GM12878 (cell line): ENCODE results near the gene SRF. TPM values are rescaled to one million over a fixed set of nuclear protein-coding genes. Genes with fewer than 3 reads are reported as not detected.

Experiments
- ATAC-seq: fragments of 200-7000 bp; cut with Tn5 transposase; 3 replicates; pipeline ENCODE4 v1.9.1; 2020; ENCODE audit warnings: mild to moderate bottlenecking, moderate library complexity
- BruUV-seq: library from RNA; stranded (reverse); fragments of 400-500 nt; replicated peaks from 2 replicates; lab custom pipeline; 2021; lab: Mats Ljungman, UMichigan
- CTCF ChIA-PET: fragments of 300-600 bp; sonication (Branson Sonifier 250); formaldehyde crosslinking; extraction: SDS; loops from one replicate; lab custom pipeline; 2021; ENCODE audit warnings: inconsistent platforms; lab: Yijun Ruan, JAX
- POLR2A ChIA-PET: fragments of 350-600 bp; formaldehyde crosslinking; extraction: SDS; loops from one replicate; lab custom pipeline; 2021; ENCODE audit warnings: inconsistent platforms; lab: Charles Lee
- RAD21 ChIA-PET: fragments of 300-600 bp; sonication (Branson Sonifier 250); formaldehyde crosslinking; loops from one replicate; lab custom pipeline; 2023; ENCODE audit warnings: antibody characterized with exemption; ENCODE audit not compliant: unreplicated experiment; lab: Charles Lee
- SMC1A ChIA-PET: fragments of 300-600 bp; sonication (Branson Sonifier 250); formaldehyde crosslinking; loops from one replicate; lab custom pipeline; 2023; ENCODE audit not compliant: unreplicated experiment, uncharacterized antibody; lab: Charles Lee
- DNase-seq: peaks from one replicate; pipeline ENCODE4 v3.0.0-alpha.2; 2011; ENCODE audit warnings: low read depth, low spot score
- FAIRE-seq: peaks from 3 replicates; lab custom pipeline; 2011; peaks lifted over from hg19 to GRCh38; lab: Jason Lieb, UNC
- H2AFZ ChIP-seq: 2 replicates; pipeline ENCODE4 v1.6.0; 2011; ENCODE audit warnings: low read depth, low read length, control low read depth; ENCODE audit not compliant: control insufficient read depth
- H3K27ac ChIP-seq: 2 replicates; pipeline ENCODE4 v1.5.1; 2011; ENCODE audit warnings: control low read depth; ENCODE audit not compliant: control insufficient read depth, insufficient read depth
- H3K27me3 ChIP-seq, 2 experiments: replicated peaks in 1 of 2; 2 replicates each; pipeline versions ENCODE4 v1.6.0 to v1.6.1; 2011; ENCODE audit warnings: low read length in 1 of 2; ENCODE audit not compliant: control insufficient read depth in 2 of 2, insufficient read depth in 2 of 2
- H3K36me3 ChIP-seq, 2 experiments: 2 replicates each; pipeline ENCODE4 v1.5.1; 2011; ENCODE audit warnings: low read length in 1 of 2; ENCODE audit not compliant: control insufficient read depth in 2 of 2, insufficient read depth in 2 of 2
- H3K4me1 ChIP-seq: 2 replicates; pipeline ENCODE4 v1.6.1; 2011; ENCODE audit warnings: mild to moderate bottlenecking, low read length, moderate library complexity, mixed read lengths; ENCODE audit not compliant: control insufficient read depth, insufficient read depth
- H3K4me2 ChIP-seq: 2 replicates; pipeline ENCODE4 v1.6.0; 2011; ENCODE audit warnings: control low read depth; ENCODE audit not compliant: control insufficient read depth, insufficient read depth
- H3K4me3 ChIP-seq: fragments of 200-600 bp; sonication (generic); 2 replicates; pipeline ENCODE4 v1.5.1; 2016
- H3K79me2 ChIP-seq: 2 replicates; pipeline ENCODE4 v1.6.0; 2011; ENCODE audit warnings: low read length; ENCODE audit not compliant: control insufficient read depth, insufficient read depth
- H3K9ac ChIP-seq: 2 replicates; pipeline ENCODE4 v1.8.0; 2011; ENCODE audit warnings: low read length, control low read depth, mixed read lengths; ENCODE audit not compliant: control insufficient read depth, insufficient read depth
- H3K9me3 ChIP-seq: replicated peaks from 3 replicates; pipeline ENCODE4 v1.5.1; 2011; ENCODE audit warnings: mild to moderate bottlenecking, low read length; ENCODE audit not compliant: control insufficient read depth, insufficient read depth
- H4K20me1 ChIP-seq: 2 replicates; pipeline ENCODE4 v1.6.0; 2011; ENCODE audit not compliant: control insufficient read depth, insufficient read depth
- CHD2 ChIP-seq: IDR thresholded peaks from 2 replicates; pipeline ENCODE4 v1.6.1; 2011; ENCODE audit warnings: low read depth, low read length, improper control_type of control experiment, borderline replicate concordance
- CREB1 ChIP-seq: IDR thresholded peaks from 2 replicates; pipeline ENCODE4 v1.6.1; 2012; ENCODE audit warnings: low read depth, mild to moderate bottlenecking, inconsistent platforms
- ESRRA ChIP-seq: IDR thresholded peaks from 2 replicates; pipeline ENCODE4 v1.6.1; 2012; ENCODE audit warnings: mild to moderate bottlenecking, low read length, improper control_type of control experiment
- FOXM1 ChIP-seq: IDR thresholded peaks from 2 replicates; pipeline ENCODE4 v1.6.1; 2012; ENCODE audit warnings: low read depth, mild to moderate bottlenecking, inconsistent platforms, low read length, moderate library complexity
- HCFC1 ChIP-seq: fragments of 150-350 bp; IDR thresholded peaks from 2 replicates; pipeline ENCODE4 v1.6.1; 2014; ENCODE audit warnings: low read length
- KAT2A ChIP-seq: conservative IDR thresholded peaks from 2 replicates; pipeline ENCODE4 v1.6.1; 2011; ENCODE audit warnings: low read depth, low read length; ENCODE audit not compliant: control insufficient read depth
- NBN ChIP-seq: fragments of 450-650 bp; IDR thresholded peaks from 2 replicates; pipeline ENCODE4 v1.6.1; 2016
- SIN3A ChIP-seq: IDR thresholded peaks from 2 replicates; pipeline ENCODE4 v1.6.1; 2012; ENCODE audit warnings: low read depth, low read length, improper control_type of control experiment
- STAT3 ChIP-seq: IDR thresholded peaks from 2 replicates; pipeline ENCODE4 v1.6.1; 2011; ENCODE audit warnings: low read depth, low read length, improper control_type of control experiment
- ZNF384 ChIP-seq: IDR thresholded peaks from 2 replicates; pipeline ENCODE4 v1.6.1; 2012; ENCODE audit warnings: low read depth, mild to moderate bottlenecking, low read length, improper control_type of control experiment, borderline replicate concordance
- ZNF592 ChIP-seq: fragments of 450-650 bp; IDR thresholded peaks from 2 replicates; pipeline ENCODE4 v1.6.1; 2017; ENCODE audit warnings: mild to moderate bottlenecking, moderate library complexity
- ZZZ3 ChIP-seq: IDR thresholded peaks from 2 replicates; pipeline ENCODE4 v1.6.1; 2011; ENCODE audit warnings: low read depth; ENCODE audit not compliant: control insufficient read depth, insufficient read length
- WGBS: methylation state at CpG from one replicate; pipeline ENCODE4 v1.1.6; 2016; ENCODE audit warnings: low lambda C conversion rate; ENCODE audit not compliant: insufficient replicate concordance, insufficient coverage; ENCODE audit errors: missing lambda C conversion rate; 5-methylcytosine and 5-hydroxymethylcytosine counted together
- in situ Hi-C: fragments of 300-500 bp; cut with MboI; formaldehyde crosslinking; loops from 9 replicates; pipeline ENCODE4 v1.14.3; 2018; ENCODE audit warnings: mixed read lengths
- intact Hi-C: fragments of 100-400 bp; cut with micrococcal nuclease; formaldehyde crosslinking; loops from one replicate; pipeline ENCODE4 v1.14.2; 2022; ENCODE audit not compliant: unreplicated experiment
- polyA plus RNA-seq, 11 experiments: library from polyadenylated mRNA; depleted of rRNA in 4 of 11; unstranded in 6 of 11; stranded (reverse) in 5 of 11; fragments of >200 nt; fragmentation: Nextera tagmentation in 4 of 11; fragmentation: Illumina TruSeq in 1 of 11; extraction: Ambion mirVana in 4 of 11; extraction: Trizol in 1 of 11; gene quantifications; 1 replicate in 1 of 11; 2 replicates in 10 of 11; pipeline versions ENCODE4 v1.2.1 to v1.2.3, GENCODE V29; 2011 to 2016; ENCODE audit warnings: inconsistent platforms in 2 of 11, missing spikeins in 2 of 11, low read depth in 1 of 11
- total RNA-seq, 4 experiments: library from RNA; depleted of rRNA in 3 of 4; stranded (reverse); fragments of >200 nt in 3 of 4; fragmentation: Illumina TruSeq in 1 of 4; extraction: Trizol in 1 of 4; gene quantifications; 2 replicates each; pipeline versions ENCODE4 v1.2.1 to v1.2.3, GENCODE V29; 2013 to 2021
- TF ChIP-seq, protein P1 (sequence below): fragments of 450-650 bp; IDR thresholded peaks from 2 replicates; pipeline ENCODE4 v1.6.1; 2017; ENCODE audit warnings: antibody characterized with exemption, mild to moderate bottlenecking, moderate library complexity
- TF ChIP-seq, protein P2 (sequence below): IDR thresholded peaks from 2 replicates; pipeline ENCODE4 v1.6.1; 2011; ENCODE audit warnings: borderline replicate concordance, low read depth, mild to moderate bottlenecking, moderate library complexity, mixed read lengths, low read length; ENCODE audit not compliant: insufficient read depth; ENCODE audit errors: extremely low read length

SRF gene
- total and polyA plus RNA-seq, 10 of the 15 experiments (the other 5 are each of a cell fraction or from before 2014, with no cell fraction given): 2.3 to 56.3 (median 28.2) TPM

DNA sequence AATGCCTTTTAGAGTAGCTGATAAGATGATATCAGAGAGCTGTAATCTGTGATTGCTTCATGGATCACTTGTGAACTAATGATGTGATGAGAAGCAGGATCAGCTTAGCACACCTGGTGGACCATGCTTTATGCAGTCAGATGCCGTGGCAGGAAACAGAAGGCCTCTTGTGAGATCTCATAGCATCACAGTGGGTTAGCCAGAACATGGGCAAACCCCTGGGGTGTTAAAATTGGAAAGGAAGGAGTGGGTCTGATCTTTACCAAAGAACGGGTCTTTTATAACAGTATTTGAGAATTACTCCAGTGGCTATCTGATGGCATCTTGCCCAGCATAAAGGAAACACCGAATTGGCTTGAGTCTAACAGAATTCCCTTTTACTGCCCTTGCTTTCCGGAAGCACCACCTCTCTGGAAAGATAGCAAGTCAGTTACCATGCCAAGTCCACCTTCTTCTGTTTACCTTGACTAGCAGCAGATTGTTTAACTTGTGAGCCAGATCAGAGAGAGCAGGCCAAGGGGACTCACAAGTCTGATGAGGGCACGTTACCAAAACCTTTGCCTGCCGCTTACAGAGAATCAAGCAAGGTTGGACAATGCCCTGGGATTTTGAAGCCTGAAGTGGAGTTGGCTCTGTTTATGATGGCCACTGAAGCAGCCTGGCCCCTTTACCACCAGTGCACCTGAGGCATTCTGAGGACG lies 20.9 kb upstream of the SRF start:
- H3K4me2 ChIP-seq: no peak overlapping the region
- TF ChIP-seq ZNF384 (no peak), SIN3A (no peak), ZNF592 (no peak), CREB1 (no peak), ZZZ3 (no peak), HCFC1 (no peak), ESRRA (no peak), CHD2 (no peak), NBN (no peak), KAT2A (no peak), STAT3 (no peak), FOXM1 (no peak)
- TF ChIP-seq, protein P1, sequence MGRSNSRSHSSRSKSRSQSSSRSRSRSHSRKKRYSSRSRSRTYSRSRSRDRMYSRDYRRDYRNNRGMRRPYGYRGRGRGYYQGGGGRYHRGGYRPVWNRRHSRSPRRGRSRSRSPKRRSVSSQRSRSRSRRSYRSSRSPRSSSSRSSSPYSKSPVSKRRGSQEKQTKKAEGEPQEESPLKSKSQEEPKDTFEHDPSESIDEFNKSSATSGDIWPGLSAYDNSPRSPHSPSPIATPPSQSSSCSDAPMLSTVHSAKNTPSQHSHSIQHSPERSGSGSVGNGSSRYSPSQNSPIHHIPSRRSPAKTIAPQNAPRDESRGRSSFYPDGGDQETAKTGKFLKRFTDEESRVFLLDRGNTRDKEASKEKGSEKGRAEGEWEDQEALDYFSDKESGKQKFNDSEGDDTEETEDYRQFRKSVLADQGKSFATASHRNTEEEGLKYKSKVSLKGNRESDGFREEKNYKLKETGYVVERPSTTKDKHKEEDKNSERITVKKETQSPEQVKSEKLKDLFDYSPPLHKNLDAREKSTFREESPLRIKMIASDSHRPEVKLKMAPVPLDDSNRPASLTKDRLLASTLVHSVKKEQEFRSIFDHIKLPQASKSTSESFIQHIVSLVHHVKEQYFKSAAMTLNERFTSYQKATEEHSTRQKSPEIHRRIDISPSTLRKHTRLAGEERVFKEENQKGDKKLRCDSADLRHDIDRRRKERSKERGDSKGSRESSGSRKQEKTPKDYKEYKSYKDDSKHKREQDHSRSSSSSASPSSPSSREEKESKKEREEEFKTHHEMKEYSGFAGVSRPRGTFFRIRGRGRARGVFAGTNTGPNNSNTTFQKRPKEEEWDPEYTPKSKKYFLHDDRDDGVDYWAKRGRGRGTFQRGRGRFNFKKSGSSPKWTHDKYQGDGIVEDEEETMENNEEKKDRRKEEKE: no peak
- TF ChIP-seq, protein P2, sequence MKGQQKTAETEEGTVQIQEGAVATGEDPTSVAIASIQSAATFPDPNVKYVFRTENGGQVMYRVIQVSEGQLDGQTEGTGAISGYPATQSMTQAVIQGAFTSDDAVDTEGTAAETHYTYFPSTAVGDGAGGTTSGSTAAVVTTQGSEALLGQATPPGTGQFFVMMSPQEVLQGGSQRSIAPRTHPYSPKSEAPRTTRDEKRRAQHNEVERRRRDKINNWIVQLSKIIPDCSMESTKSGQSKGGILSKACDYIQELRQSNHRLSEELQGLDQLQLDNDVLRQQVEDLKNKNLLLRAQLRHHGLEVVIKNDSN: no peak
- ATAC-seq (no peak), DNase-seq (no peak), FAIRE-seq (no peak)
- no peak overlapping the region for H3K4me3 ChIP-seq
- H3K79me2 ChIP-seq: no peaks in the 10 kb centered on the region
- BruUV-seq: no TSS peak
- ChIA-PET SMC1A (interaction anchor here (0.6 to 0.9 kb wide), 3 partner anchors 41 to 257 kb away, joined by 3 to 4 read pairs (median 3); no protein-coding TSS in a partner anchor), CTCF (no interaction called here), RAD21 (interaction anchor here (0.5 kb wide), 1 partner anchor 164 kb away, joined by 3 read pairs; no protein-coding TSS in a partner anchor), POLR2A (interaction anchor here (0.7 kb wide), 1 partner anchor 145 kb away, joined by 7 read pairs; no protein-coding TSS in a partner anchor)
- no peaks in the 10 kb centered on the region; a peak in 1 of 4 replicates for H3K27me3 ChIP-seq
- in situ Hi-C loops (no loop called here), intact Hi-C loops (no loop called here)
- H3K9me3 ChIP-seq: no peaks in the 10 kb centered on the region
- H3K4me1 ChIP-seq: no peaks in the 10 kb centered on the region
- 54% methylated on average over 7 of the region's 7 CpGs for WGBS
- no peak overlapping the region for H3K9ac ChIP-seq
- H3K36me3 ChIP-seq: no peaks in the 10 kb centered on the region
- no peak overlapping the region for H3K27ac ChIP-seq
- H4K20me1 ChIP-seq: no peaks in the 10 kb centered on the region
- H2AFZ ChIP-seq: no peak overlapping the region
